Measurements from ENCODE around the gene DGKG.

DNA sequence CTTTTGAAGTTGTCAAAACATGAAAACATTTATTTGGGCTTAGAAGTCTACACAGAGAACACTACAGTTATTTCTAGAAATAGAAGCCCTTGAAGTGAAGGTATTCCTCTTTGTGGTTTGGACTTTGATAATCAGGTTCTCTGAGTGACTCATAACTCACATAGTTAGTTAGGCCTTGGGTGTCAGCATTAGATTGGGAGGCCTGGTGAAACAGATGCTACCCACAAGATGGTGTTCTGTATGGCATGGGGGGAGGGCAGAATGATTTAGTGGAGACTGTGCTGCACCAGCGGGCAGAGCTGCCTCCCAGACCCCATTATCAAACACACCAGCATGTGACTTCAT lies 144.2 kb downstream of the DGKG start:
- TF ChIP-seq, protein P1, sequence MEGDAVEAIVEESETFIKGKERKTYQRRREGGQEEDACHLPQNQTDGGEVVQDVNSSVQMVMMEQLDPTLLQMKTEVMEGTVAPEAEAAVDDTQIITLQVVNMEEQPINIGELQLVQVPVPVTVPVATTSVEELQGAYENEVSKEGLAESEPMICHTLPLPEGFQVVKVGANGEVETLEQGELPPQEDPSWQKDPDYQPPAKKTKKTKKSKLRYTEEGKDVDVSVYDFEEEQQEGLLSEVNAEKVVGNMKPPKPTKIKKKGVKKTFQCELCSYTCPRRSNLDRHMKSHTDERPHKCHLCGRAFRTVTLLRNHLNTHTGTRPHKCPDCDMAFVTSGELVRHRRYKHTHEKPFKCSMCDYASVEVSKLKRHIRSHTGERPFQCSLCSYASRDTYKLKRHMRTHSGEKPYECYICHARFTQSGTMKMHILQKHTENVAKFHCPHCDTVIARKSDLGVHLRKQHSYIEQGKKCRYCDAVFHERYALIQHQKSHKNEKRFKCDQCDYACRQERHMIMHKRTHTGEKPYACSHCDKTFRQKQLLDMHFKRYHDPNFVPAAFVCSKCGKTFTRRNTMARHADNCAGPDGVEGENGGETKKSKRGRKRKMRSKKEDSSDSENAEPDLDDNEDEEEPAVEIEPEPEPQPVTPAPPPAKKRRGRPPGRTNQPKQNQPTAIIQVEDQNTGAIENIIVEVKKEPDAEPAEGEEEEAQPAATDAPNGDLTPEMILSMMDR (optimal IDR thresholded peaks at IDR 0.05 in 1 of 3, IDR thresholded peaks at IDR 0.05 in 1 of 3, conservative IDR thresholded peaks at IDR 0.05 in 1 of 3; ENCODE audit: extremely low read depth in 1 of 3, insufficient read depth in 2 of 3, low read length in 3 of 3): no peak
- no peak for TF ChIP-seq EZH2 (IDR thresholded peaks at IDR 0.05; ENCODE audit: low read length)

All from keratinocyte (primary cell).